Central memory CD8-positive, alpha-beta T cell (primary cell): ENCODE measurements around the gene GPN1.

Source experiments
- ATAC-seq: fragments of 150-1000 bp; cut with Tn5 transposase; replicated peaks from 2 replicates; pipeline ENCODE4 v1.10.0; 2022; ENCODE audit warnings: mild to moderate bottlenecking, moderate FRiP score, moderate number of reproducible peaks; ENCODE audit not compliant: poor library complexity, severe bottlenecking; ENCODE audit errors: extremely low read depth
- DNase-seq, 2 donors: peaks; one replicate each; pipeline ENCODE4 v3.0.0; 2021; ENCODE audit warnings: low spot score in 2 of 2
- H3K27ac Mint-ChIP-seq: one replicate; pipeline ENCODE4 v1.8.0; 2022; ENCODE audit warnings: low read depth, mild to moderate bottlenecking, moderate library complexity, mixed read lengths
- H3K27me3 Mint-ChIP-seq: one replicate; pipeline ENCODE4 v1.8.0; 2022; ENCODE audit warnings: mixed read lengths
- H3K36me3 Mint-ChIP-seq: one replicate; pipeline ENCODE4 v1.8.0; 2022; ENCODE audit warnings: mild to moderate bottlenecking, moderate library complexity, mixed read lengths; ENCODE audit not compliant: insufficient read depth
- H3K4me1 Mint-ChIP-seq: one replicate; pipeline ENCODE4 v1.8.0; 2022; ENCODE audit warnings: mixed read lengths
- H3K4me3 Mint-ChIP-seq: one replicate; pipeline ENCODE4 v1.8.0; 2022; ENCODE audit warnings: mild to moderate bottlenecking, moderate library complexity, mixed read lengths
- H3K9me3 Mint-ChIP-seq: one replicate; pipeline ENCODE4 v1.8.0; 2022; ENCODE audit warnings: mixed read lengths

Gene GPN1

DNA sequence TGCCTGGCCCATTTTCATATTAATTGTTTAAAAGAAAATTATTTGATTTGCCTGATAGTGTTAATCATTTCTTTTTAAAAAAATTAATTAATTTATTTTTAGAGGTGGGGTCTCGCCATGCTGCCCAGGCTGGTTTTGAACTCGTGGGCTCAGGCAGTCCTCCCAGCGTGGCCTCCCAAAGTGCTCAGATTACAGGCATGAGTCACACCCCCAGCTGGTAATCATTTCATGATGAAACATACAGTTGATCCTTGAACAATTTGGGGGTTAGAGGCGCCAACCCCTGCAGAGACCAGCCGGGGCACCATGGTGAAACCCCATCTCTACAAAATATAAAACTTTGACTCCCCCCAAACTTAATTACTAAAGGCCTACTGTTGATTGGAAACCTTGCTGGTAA is 7.9 kb downstream of the GPN1 start:
- Mint-ChIP-seq H3K9me3 (no peaks in the 10 kb centered on the region), H3K4me1 (peaks cover 18% of the 10 kb centered on the region), H3K36me3 (peaks cover 67% of the 10 kb centered on the region), H3K4me3 (no peak overlapping the region), H3K27me3 (no peaks in the 10 kb centered on the region), H3K27ac (no peak overlapping the region)
- no peak for DNase-seq
- no peak for ATAC-seq

GRCh38 chr2:27638037-27638637 is 9.3 kb downstream of the GPN1 start:
- Mint-ChIP-seq H3K27ac (peak overlapping the region; percentile 5), H3K4me3 (peak overlapping the region; percentile 12), H3K9me3 (no peaks in the 10 kb centered on the region), H3K4me1 (peaks cover 18% of the 10 kb centered on the region), H3K36me3 (peaks cover 71% of the 10 kb centered on the region), H3K27me3 (no peaks in the 10 kb centered on the region)
- no peak for DNase-seq
- ATAC-seq: peak; percentile 86

- ATAC-seq (no peak), DNase-seq (no peak)
- H3K9me3 Mint-ChIP-seq: no peaks in the 10 kb centered on the region
- H3K27ac Mint-ChIP-seq: no peak overlapping the region
- no peak overlapping the region for H3K4me3 Mint-ChIP-seq
- peaks cover 73% of the 10 kb centered on the region for H3K36me3 Mint-ChIP-seq
- H3K4me1 Mint-ChIP-seq: peaks cover 17% of the 10 kb centered on the region
- H3K27me3 Mint-ChIP-seq: no peaks in the 10 kb centered on the region
Observed at GRCh38 chr2:27638709-27639108, 9.9 kb downstream of the GPN1 start.

DNA sequence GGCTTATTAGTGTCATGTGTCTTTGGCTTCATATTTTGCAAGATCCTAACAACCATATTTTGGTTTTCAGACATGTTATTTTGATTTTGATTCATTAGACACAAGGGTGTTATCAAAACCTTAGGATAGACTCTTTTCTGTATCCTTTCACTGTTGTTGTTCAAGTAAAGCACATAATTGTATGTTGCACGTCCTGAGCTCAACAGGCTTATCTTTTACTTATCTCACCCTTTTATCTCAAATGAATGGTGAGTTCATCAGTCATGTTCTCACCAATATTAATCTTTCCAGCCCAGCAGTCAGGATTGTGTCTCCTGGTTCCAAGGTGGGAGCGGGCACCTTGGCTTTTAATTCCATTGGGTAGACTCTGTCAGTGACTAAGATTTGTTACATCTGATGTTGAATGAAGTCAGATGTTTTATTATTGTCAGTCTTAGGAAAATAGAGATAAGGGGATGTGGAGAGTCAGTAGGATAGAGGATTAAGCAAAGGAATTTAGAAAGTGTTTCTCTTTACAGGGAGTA is 11.9 kb downstream of the GPN1 start:
- Mint-ChIP-seq H3K4me3 (no peak overlapping the region), H3K36me3 (peaks cover 66% of the 10 kb centered on the region), H3K9me3 (no peaks in the 10 kb centered on the region), H3K4me1 (peaks cover 14% of the 10 kb centered on the region), H3K27ac (no peak overlapping the region), H3K27me3 (no peaks in the 10 kb centered on the region)
- no peak for ATAC-seq
- DNase-seq: no peak

DNA sequence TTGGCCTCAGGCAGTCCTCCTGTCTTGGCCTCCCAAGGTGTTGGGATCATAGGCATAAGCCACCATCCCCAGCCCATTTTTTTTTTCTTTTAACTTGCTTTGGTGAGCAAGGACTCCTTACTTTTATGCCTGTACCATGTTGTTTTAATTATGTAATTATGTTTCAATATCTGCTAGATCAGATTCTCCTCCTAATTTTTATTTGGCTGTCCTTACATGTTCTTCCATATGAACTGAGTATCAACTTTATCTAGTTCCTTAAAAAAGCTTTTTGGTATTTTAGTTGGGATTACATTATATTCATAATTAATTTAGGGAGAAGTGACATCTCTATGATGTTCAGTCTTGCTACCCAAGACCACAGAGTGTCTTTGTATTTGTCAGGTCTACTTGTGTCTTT is 16.3 kb downstream of the GPN1 start:
- H3K4me1 Mint-ChIP-seq: no peaks in the 10 kb centered on the region
- H3K4me3 Mint-ChIP-seq: no peak overlapping the region
- H3K9me3 Mint-ChIP-seq: no peaks in the 10 kb centered on the region
- peaks cover 66% of the 10 kb centered on the region for H3K36me3 Mint-ChIP-seq
- DNase-seq (no peak), ATAC-seq (no peak)
- H3K27ac Mint-ChIP-seq: no peak overlapping the region
- no peaks in the 10 kb centered on the region for H3K27me3 Mint-ChIP-seq

DNA sequence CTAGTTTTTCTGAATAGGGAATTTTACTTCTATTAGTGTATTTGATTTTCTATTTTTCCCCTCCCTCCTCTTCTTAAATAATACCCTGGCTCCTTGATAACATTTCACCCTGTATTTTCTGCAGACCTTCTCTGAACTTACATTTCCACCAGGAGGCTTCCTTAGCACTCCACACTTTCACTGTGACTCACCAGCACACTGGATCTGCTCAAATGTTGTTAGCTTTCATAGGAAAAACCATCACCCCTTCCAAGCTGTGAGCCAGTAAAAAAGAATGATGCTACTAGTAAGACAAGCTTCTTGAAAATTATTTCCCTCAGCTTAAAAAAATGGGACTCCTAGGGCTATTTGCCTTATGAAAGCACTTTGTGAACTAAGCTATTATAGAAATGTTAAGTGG is 18.4 kb downstream of the GPN1 start:
- DNase-seq (no peak), ATAC-seq (no peak)
- Mint-ChIP-seq H3K36me3 (peaks cover 66% of the 10 kb centered on the region), H3K4me3 (no peak overlapping the region), H3K27ac (no peak overlapping the region), H3K27me3 (no peaks in the 10 kb centered on the region), H3K9me3 (no peaks in the 10 kb centered on the region), H3K4me1 (no peaks in the 10 kb centered on the region)

GRCh38 chr2:27647737-27648136 is 18.9 kb downstream of the GPN1 start:
- ATAC-seq (no peak), DNase-seq (no peak)
- H3K27ac Mint-ChIP-seq: no peak overlapping the region
- H3K36me3 Mint-ChIP-seq: peaks cover 64% of the 10 kb centered on the region
- no peak overlapping the region for H3K4me3 Mint-ChIP-seq
- H3K4me1 Mint-ChIP-seq: no peaks in the 10 kb centered on the region
- no peaks in the 10 kb centered on the region for H3K9me3 Mint-ChIP-seq
- H3K27me3 Mint-ChIP-seq: no peaks in the 10 kb centered on the region

- Mint-ChIP-seq H3K27me3 (no peaks in the 10 kb centered on the region), H3K36me3 (peaks cover 65% of the 10 kb centered on the region), H3K9me3 (no peaks in the 10 kb centered on the region), H3K4me3 (no peak overlapping the region), H3K27ac (no peak overlapping the region), H3K4me1 (peaks cover 5% of the 10 kb centered on the region)
- DNase-seq (no peak), ATAC-seq (no peak)
Observed at GRCh38 chr2:27651056-27651455, 22.2 kb downstream of the GPN1 start.

DNA sequence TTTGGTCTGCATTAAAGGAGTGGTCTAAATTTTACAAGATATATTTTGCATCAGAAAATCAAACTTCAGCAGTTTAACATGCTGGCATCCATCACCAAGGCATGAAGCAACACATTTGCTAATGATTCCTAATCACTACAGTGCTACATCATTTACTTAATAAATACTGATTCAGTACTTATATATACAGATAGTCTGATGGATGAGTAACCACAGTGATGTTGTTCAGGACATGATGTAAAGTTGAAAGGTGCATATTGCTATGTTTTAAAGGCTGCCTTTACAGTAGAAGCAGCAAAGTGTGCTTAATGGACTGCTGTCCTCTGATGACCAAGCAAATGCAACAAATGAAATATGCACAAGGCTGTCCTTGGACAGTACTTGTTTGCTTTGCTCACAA is 23.5 kb downstream of the GPN1 start:
- ATAC-seq (no peak), DNase-seq (no peak)
- Mint-ChIP-seq H3K9me3 (no peaks in the 10 kb centered on the region), H3K4me3 (no peak overlapping the region), H3K36me3 (peaks cover 61% of the 10 kb centered on the region), H3K27me3 (no peaks in the 10 kb centered on the region), H3K27ac (no peak overlapping the region), H3K4me1 (peaks cover 5% of the 10 kb centered on the region)

- H3K36me3 Mint-ChIP-seq: peaks cover 58% of the 10 kb centered on the region
- DNase-seq: no peak
- H3K27ac Mint-ChIP-seq: no peak overlapping the region
- ATAC-seq: no peak
- H3K27me3 Mint-ChIP-seq: no peaks in the 10 kb centered on the region
- no peak overlapping the region for H3K4me3 Mint-ChIP-seq
- no peaks in the 10 kb centered on the region for H3K9me3 Mint-ChIP-seq
- H3K4me1 Mint-ChIP-seq: peaks cover 5% of the 10 kb centered on the region
Observed at GRCh38 chr2:27652790-27653189, 23.9 kb downstream of the GPN1 start.

DNA sequence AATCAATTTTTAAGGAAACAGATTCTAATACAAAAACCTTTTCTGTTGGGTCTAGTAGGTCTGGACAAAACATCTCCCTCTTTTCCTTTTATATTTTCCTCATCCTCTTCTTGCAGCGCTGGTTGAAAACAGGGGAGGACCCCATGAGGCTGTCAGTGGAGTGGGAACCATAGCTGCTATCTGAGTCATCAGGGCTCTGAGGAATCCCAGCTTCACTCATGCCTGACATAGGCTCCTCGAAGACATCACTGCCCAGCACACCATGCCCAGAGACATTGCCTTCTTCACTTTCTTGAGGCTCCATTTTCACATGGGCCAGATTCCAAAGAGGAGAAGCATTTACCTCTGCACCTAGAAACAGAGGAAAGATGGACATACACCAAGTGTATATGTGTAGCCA is 24.5 kb downstream of the GPN1 start:
- Mint-ChIP-seq H3K9me3 (no peaks in the 10 kb centered on the region), H3K4me1 (peaks cover 5% of the 10 kb centered on the region), H3K27me3 (no peaks in the 10 kb centered on the region), H3K27ac (no peak overlapping the region), H3K36me3 (peaks cover 52% of the 10 kb centered on the region), H3K4me3 (no peak overlapping the region)
- no peak for DNase-seq
- no peak for ATAC-seq

- H3K27me3 Mint-ChIP-seq: no peaks in the 10 kb centered on the region
- H3K9me3 Mint-ChIP-seq: no peaks in the 10 kb centered on the region
- ATAC-seq (no peak), DNase-seq (no peak)
- peaks cover 53% of the 10 kb centered on the region for H3K36me3 Mint-ChIP-seq
- no peak overlapping the region for H3K4me3 Mint-ChIP-seq
- peaks cover 13% of the 10 kb centered on the region for H3K4me1 Mint-ChIP-seq
- H3K27ac Mint-ChIP-seq: no peak overlapping the region
Observed at GRCh38 chr2:27655155-27655951, 26.5 kb downstream of the GPN1 start.

GRCh38 chr2:27661371-27661770 is 32.5 kb downstream of the GPN1 start:
- no peak for DNase-seq
- Mint-ChIP-seq H3K4me3 (peak overlapping the region; percentile 18), H3K36me3 (peaks cover 57% of the 10 kb centered on the region), H3K27ac (peak overlapping the region; percentile 55), H3K9me3 (no peaks in the 10 kb centered on the region), H3K27me3 (no peaks in the 10 kb centered on the region), H3K4me1 (peaks cover 46% of the 10 kb centered on the region)
- no peak for ATAC-seq
